ENCODE data around the gene AGER.

GRCh38 chr6:32190054-32190851 lies 6.2 kb upstream of the AGER start, which contains the start of gene PBX2:
- TF ChIP-seq EP300 (IDR thresholded peaks at IDR 0.05) (peak; percentile 19 to 96), POLR2A (IDR thresholded peaks at IDR 0.05) (peak; percentile 67 to 95)
